Karpas-422 (cell line): ENCODE results near the gene DPYD. TPM values are rescaled to one million over a fixed set of nuclear protein-coding genes. Genes with fewer than 3 reads are reported as not detected.

Experiments used
- DNase-seq: peaks from one replicate; pipeline ENCODE4 v3.0.0-alpha.2; 2015
- H2AFZ ChIP-seq: fragments of 200-600 bp; sonication (generic); 2 replicates; pipeline ENCODE4 v1.6.1; 2014; ENCODE audit warnings: antibody characterized with exemption, low read length, mixed read lengths
- H3K27ac ChIP-seq: fragments of 200-600 bp; sonication (generic); 2 replicates; pipeline ENCODE4 v1.5.1; 2014; ENCODE audit warnings: mild to moderate bottlenecking, low read length, moderate library complexity
- H3K27me3 ChIP-seq: fragments of 200-600 bp; sonication (generic); 2 replicates; pipeline ENCODE4 v1.6.1; 2014; ENCODE audit warnings: low read length, mixed read lengths
- H3K36me3 ChIP-seq: fragments of 200-600 bp; sonication (generic); 2 replicates; pipeline ENCODE4 v1.6.1; 2014; ENCODE audit warnings: low read length, mixed read lengths; ENCODE audit not compliant: insufficient read depth
- H3K4me1 ChIP-seq: fragments of 200-600 bp; sonication (generic); 2 replicates; pipeline ENCODE4 v1.6.1; 2014; ENCODE audit warnings: mild to moderate bottlenecking, low read length, mixed read lengths
- H3K4me2 ChIP-seq: fragments of 200-600 bp; sonication (generic); 2 replicates; pipeline ENCODE4 v1.6.1; 2014; ENCODE audit warnings: low read length, low read depth, mild to moderate bottlenecking; ENCODE audit not compliant: poor library complexity, severe bottlenecking
- H3K4me3 ChIP-seq: fragments of 200-600 bp; sonication (generic); 2 replicates; pipeline ENCODE4 v1.5.1; 2014; ENCODE audit warnings: mild to moderate bottlenecking, antibody characterized with exemption, low read length, mixed read lengths
- H3K79me2 ChIP-seq: fragments of 200-600 bp; sonication (generic); 2 replicates; pipeline ENCODE4 v1.6.1; 2014; ENCODE audit warnings: mild to moderate bottlenecking, low read length, mixed read lengths
- H3K9ac ChIP-seq: fragments of 200-600 bp; sonication (generic); 2 replicates; pipeline ENCODE4 v1.6.0; 2014; ENCODE audit warnings: low read length
- H3K9me2 ChIP-seq: fragments of 200-600 bp; sonication (generic), shearing (Covaris generic); replicated peaks from 2 replicates; pipeline ENCODE4 v1.6.0; 2014; ENCODE audit warnings: mild to moderate bottlenecking, low read length, moderate library complexity; ENCODE audit not compliant: insufficient read depth
- H3K9me3 ChIP-seq: fragments of 300-700, 200-600 bp; sonication (generic); 2 replicates; pipeline ENCODE4 v1.6.1; 2014; ENCODE audit warnings: low read length, mixed read lengths
- H4K20me1 ChIP-seq: fragments of 200-600 bp; sonication (generic); 2 replicates; pipeline ENCODE4 v1.6.1; 2014; ENCODE audit warnings: mild to moderate bottlenecking, antibody characterized with exemption, low read length, low read depth; ENCODE audit not compliant: insufficient read depth
- total RNA-seq: library from RNA; depleted of rRNA; stranded (reverse); fragments of >200 nt; shearing (Covaris generic); gene quantifications from 2 replicates; pipeline ENCODE4 v1.2.3, GENCODE V29; 2014; ENCODE audit warnings: low replicate concordance

The DPYD gene
- total RNA-seq, 1 experiment from 2014 or later, result 59.4 TPM

DNA sequence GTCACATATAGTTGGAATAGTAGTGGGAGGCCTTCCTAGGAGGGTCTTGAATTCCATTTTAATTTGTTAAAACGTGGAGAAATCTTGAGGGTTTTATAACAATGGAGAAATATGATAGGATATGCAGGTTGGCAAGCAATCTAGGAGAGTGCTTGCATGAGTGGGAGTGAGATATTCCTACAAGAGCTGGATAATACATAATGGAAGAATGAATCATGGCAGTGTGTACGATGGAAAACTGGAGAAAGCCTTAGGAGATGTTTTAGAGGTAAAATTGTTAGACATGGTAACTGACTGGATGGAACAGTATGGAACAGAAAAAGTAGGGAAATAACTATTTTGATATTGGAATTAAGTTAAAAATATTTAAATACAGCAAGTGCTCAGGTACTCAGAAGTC lies 846.9 kb downstream of the DPYD start:
- H3K9me2 ChIP-seq, result no peaks in the 10 kb centered on the region
- H3K27ac ChIP-seq, result no peak overlapping the region
- H3K79me2 ChIP-seq, result no peaks in the 10 kb centered on the region
- no peak overlapping the region for H3K9ac ChIP-seq
- no peak for DNase-seq
- no peaks in the 10 kb centered on the region for H4K20me1 ChIP-seq
- no peaks in the 10 kb centered on the region for H3K4me1 ChIP-seq
- H2AFZ ChIP-seq, result no peak overlapping the region
- H3K27me3 ChIP-seq, result no peaks in the 10 kb centered on the region
- H3K36me3 ChIP-seq, result no peaks in the 10 kb centered on the region
- H3K4me2 ChIP-seq, result no peak overlapping the region
- H3K4me3 ChIP-seq, result no peak overlapping the region
- no peaks in the 10 kb centered on the region for H3K9me3 ChIP-seq

DNA sequence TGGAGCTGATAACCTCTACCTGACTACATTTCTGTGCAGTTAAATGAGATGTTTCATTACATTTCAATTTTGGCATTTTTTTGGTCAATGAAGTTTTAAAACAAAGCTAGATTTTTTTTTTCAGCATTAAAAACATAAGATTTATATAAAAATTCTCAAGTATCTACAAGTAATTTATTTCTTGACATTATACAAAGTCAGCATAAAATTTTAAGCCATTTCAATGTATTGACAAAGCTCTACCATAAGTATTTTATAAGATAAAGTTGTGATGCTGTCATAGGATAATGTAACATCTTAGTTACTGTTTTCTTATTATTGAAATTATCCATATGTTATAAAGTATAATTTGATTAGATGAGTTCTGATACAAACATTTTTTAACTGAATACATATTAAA lies 847.7 kb downstream of the DPYD start:
- no peaks in the 10 kb centered on the region for H3K79me2 ChIP-seq
- no peak overlapping the region for H3K9ac ChIP-seq
- DNase-seq, result no peak
- no peak overlapping the region for H3K27ac ChIP-seq
- no peak overlapping the region for H2AFZ ChIP-seq
- H3K4me2 ChIP-seq, result no peak overlapping the region
- no peaks in the 10 kb centered on the region for H3K9me2 ChIP-seq
- H3K36me3 ChIP-seq, result no peaks in the 10 kb centered on the region
- H3K4me1 ChIP-seq, result no peaks in the 10 kb centered on the region
- H3K9me3 ChIP-seq, result no peaks in the 10 kb centered on the region
- no peak overlapping the region for H3K4me3 ChIP-seq
- no peaks in the 10 kb centered on the region for H4K20me1 ChIP-seq
- H3K27me3 ChIP-seq, result no peaks in the 10 kb centered on the region

DNA sequence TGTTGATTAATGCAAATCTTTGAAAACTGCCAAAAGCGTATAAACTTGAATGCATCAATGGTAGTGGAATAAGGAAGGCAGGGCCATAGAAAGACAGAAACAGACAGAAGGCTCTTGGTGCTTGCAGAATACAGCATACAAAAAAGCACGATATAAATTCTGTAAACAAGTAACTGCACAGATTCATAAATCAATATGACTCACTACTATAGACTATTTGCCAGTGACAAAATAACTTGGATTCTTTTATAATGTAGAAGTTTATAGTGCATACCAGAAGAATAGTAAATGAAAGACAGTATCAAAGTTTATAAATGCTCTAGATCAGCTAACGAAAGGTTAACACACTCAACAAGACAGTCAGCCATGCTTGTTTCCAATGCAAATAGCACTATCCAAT lies 849.7 kb downstream of the DPYD start:
- H3K79me2 ChIP-seq, result no peaks in the 10 kb centered on the region
- H3K27me3 ChIP-seq, result no peaks in the 10 kb centered on the region
- no peak for DNase-seq
- no peak overlapping the region for H3K4me3 ChIP-seq
- H3K4me2 ChIP-seq, result no peak overlapping the region
- no peaks in the 10 kb centered on the region for H3K4me1 ChIP-seq
- H2AFZ ChIP-seq, result no peak overlapping the region
- no peaks in the 10 kb centered on the region for H3K36me3 ChIP-seq
- H3K27ac ChIP-seq, result no peak overlapping the region
- H4K20me1 ChIP-seq, result no peaks in the 10 kb centered on the region
- H3K9ac ChIP-seq, result no peak overlapping the region
- H3K9me3 ChIP-seq, result no peaks in the 10 kb centered on the region
- H3K9me2 ChIP-seq, result no peaks in the 10 kb centered on the region

DNA sequence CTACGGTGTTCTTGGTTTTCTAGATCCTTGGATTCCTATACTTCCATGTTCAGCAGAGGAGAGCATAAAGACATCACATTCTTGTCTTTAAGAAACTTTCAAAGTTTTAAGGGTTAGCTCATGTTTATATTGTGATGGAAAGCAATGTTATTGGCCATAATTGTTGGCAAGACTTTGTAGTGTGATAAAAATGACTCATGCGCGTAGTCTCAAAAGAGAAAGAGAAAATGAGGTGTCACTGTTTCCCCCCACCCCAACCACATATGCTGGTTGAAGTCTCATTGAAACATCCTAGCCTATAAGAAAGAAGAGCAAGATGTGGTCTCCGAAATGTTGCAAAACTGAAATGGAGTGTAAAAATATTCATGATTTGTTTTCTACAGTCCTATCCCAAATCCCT lies 850.5 kb downstream of the DPYD start:
- Histone ChIP-seq H3K9me3 (no peaks in the 10 kb centered on the region), H3K9ac (no peak overlapping the region), H2AFZ (no peak overlapping the region), H3K36me3 (no peaks in the 10 kb centered on the region), H3K4me1 (no peaks in the 10 kb centered on the region), H3K9me2 (no peaks in the 10 kb centered on the region), H3K27me3 (no peaks in the 10 kb centered on the region), H3K4me3 (no peak overlapping the region), H4K20me1 (no peaks in the 10 kb centered on the region), H3K79me2 (no peaks in the 10 kb centered on the region), H3K4me2 (no peak overlapping the region), H3K27ac (no peak overlapping the region)
- no peak for DNase-seq

GRCh38 chr1:97069312-97069711 lies 851.5 kb downstream of the DPYD start:
- Histone ChIP-seq H2AFZ (no peak overlapping the region), H3K4me1 (no peaks in the 10 kb centered on the region), H3K27me3 (no peaks in the 10 kb centered on the region), H3K9me3 (no peaks in the 10 kb centered on the region), H3K27ac (no peak overlapping the region), H3K4me2 (no peak overlapping the region), H3K79me2 (no peaks in the 10 kb centered on the region), H4K20me1 (no peaks in the 10 kb centered on the region), H3K4me3 (no peak overlapping the region), H3K36me3 (no peaks in the 10 kb centered on the region), H3K9me2 (no peaks in the 10 kb centered on the region), H3K9ac (no peak overlapping the region)
- no peak for DNase-seq

GRCh38 chr1:97066860-97067259 lies 854.0 kb downstream of the DPYD start:
- no peaks in the 10 kb centered on the region for H3K36me3 ChIP-seq
- no peak overlapping the region for H2AFZ ChIP-seq
- H3K9me3 ChIP-seq, result no peaks in the 10 kb centered on the region
- H3K9me2 ChIP-seq, result no peaks in the 10 kb centered on the region
- H3K4me3 ChIP-seq, result no peak overlapping the region
- H4K20me1 ChIP-seq, result no peaks in the 10 kb centered on the region
- no peak overlapping the region for H3K27ac ChIP-seq
- H3K4me1 ChIP-seq, result no peaks in the 10 kb centered on the region
- no peak overlapping the region for H3K9ac ChIP-seq
- DNase-seq, result no peak
- H3K27me3 ChIP-seq, result no peaks in the 10 kb centered on the region
- no peak overlapping the region for H3K4me2 ChIP-seq
- H3K79me2 ChIP-seq, result no peaks in the 10 kb centered on the region

GRCh38 chr1:97063532-97063931 lies 857.3 kb downstream of the DPYD start:
- Histone ChIP-seq H3K4me1 (no peaks in the 10 kb centered on the region), H3K4me2 (no peak overlapping the region), H3K27ac (no peak overlapping the region), H3K27me3 (no peaks in the 10 kb centered on the region), H2AFZ (no peak overlapping the region), H3K9me3 (no peaks in the 10 kb centered on the region), H3K9me2 (no peaks in the 10 kb centered on the region), H4K20me1 (no peaks in the 10 kb centered on the region), H3K4me3 (no peak overlapping the region), H3K9ac (no peak overlapping the region), H3K36me3 (no peaks in the 10 kb centered on the region), H3K79me2 (no peaks in the 10 kb centered on the region)
- no peak for DNase-seq

DNA sequence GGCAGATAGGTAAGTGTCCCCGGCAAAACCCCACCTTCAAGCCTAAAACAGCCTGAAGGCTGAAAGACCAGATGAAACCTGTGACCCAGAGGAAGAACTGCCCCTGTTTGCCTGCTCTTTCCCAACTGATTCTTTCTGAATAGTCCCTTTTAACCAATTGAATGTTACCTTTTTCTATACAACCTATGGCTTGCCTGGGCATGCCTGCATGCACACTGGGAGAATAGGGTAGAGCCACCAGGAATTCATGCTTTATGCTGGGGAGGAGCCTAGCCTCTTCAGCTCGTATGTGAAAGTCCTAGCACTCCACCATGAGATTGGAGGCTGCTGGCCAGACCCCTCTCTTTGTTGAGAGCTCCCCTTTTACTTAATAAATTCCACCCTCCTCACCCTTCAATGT lies 859.2 kb downstream of the DPYD start:
- Histone ChIP-seq H2AFZ (no peak overlapping the region), H3K4me1 (no peaks in the 10 kb centered on the region), H3K4me3 (no peak overlapping the region), H3K27me3 (no peaks in the 10 kb centered on the region), H4K20me1 (no peaks in the 10 kb centered on the region), H3K9me3 (peaks cover 6% of the 10 kb centered on the region; the same call in 1 of the 2 replicates), H3K79me2 (no peaks in the 10 kb centered on the region), H3K36me3 (no peaks in the 10 kb centered on the region), H3K9me2 (no peaks in the 10 kb centered on the region), H3K9ac (no peak overlapping the region), H3K4me2 (no peak overlapping the region), H3K27ac (no peak overlapping the region)
- no peak for DNase-seq

DNA sequence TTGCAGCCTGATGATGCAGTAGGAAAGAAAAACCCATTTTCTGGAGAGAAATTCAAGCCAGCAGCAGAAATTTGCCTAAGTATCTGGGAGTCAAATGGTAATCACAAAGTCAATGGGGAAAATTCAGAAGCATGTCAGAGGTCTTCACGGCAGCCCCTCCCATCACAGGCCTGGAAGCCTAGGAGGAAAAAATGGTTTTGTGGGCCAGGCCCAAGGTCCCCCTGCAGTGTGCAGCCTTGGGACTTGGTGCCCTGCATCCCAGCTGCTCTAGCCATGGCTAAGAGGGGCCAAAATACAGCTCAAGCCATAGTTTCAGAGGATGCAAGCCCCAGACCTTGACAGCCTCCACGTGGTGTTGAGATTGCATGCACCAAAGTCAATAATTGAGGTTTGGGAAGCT lies 864.4 kb downstream of the DPYD start:
- no peaks in the 10 kb centered on the region for H3K27me3 ChIP-seq
- no peak overlapping the region for H3K27ac ChIP-seq
- DNase-seq, result no peak
- no peak overlapping the region for H3K4me3 ChIP-seq
- no peak overlapping the region for H3K9ac ChIP-seq
- H3K79me2 ChIP-seq, result no peaks in the 10 kb centered on the region
- H3K4me1 ChIP-seq, result no peaks in the 10 kb centered on the region
- H3K9me2 ChIP-seq, result no peaks in the 10 kb centered on the region
- H4K20me1 ChIP-seq, result no peaks in the 10 kb centered on the region
- no peaks in the 10 kb centered on the region for H3K36me3 ChIP-seq
- H3K9me3 ChIP-seq, result peaks cover 12% of the 10 kb centered on the region; the same call in 1 of the 2 replicates
- no peak overlapping the region for H2AFZ ChIP-seq
- no peak overlapping the region for H3K4me2 ChIP-seq
